H9 (cell line): Measurements from ENCODE around the gene TACC2. TPM values are rescaled to one million over a fixed set of nuclear protein-coding genes. Genes with fewer than 3 reads are reported as not detected.

ENCODE experiments used
- DNase-seq: peaks from one replicate; pipeline ENCODE4 v3.0.0-alpha.2; 2017
- H2AFZ ChIP-seq: one replicate; pipeline ENCODE4 v1.6.1; 2013; ENCODE audit warnings: mild to moderate bottlenecking, low read length, control low read depth, moderate library complexity
- H2AK5ac ChIP-seq: 2 replicates; pipeline ENCODE4 v1.6.1; 2013; ENCODE audit warnings: low read length, control low read depth, mixed read lengths; ENCODE audit not compliant: insufficient read length
- H2BK120ac ChIP-seq: one replicate; pipeline ENCODE4 v1.6.1; 2013; ENCODE audit warnings: low read depth, mild to moderate bottlenecking, low read length, control low read depth, inconsistent platforms; ENCODE audit not compliant: poor library complexity, severe bottlenecking
- H2BK12ac ChIP-seq: 2 replicates; pipeline ENCODE4 v1.6.1; 2013; ENCODE audit warnings: low read length, control low read depth, mixed read lengths, low read depth; ENCODE audit not compliant: insufficient read length
- H2BK15ac ChIP-seq: 2 replicates; pipeline ENCODE4 v1.6.1; 2013; ENCODE audit warnings: low read depth, low read length, control low read depth
- H2BK20ac ChIP-seq: one replicate; pipeline ENCODE4 v1.6.1; 2013; ENCODE audit warnings: low read depth, mild to moderate bottlenecking, low read length, control low read depth, inconsistent platforms; ENCODE audit not compliant: poor library complexity, severe bottlenecking
- H2BK5ac ChIP-seq: 2 replicates; pipeline ENCODE4 v1.6.1; 2013; ENCODE audit warnings: low read length, control low read depth, mixed read lengths; ENCODE audit not compliant: insufficient read length
- H3K14ac ChIP-seq: 2 replicates; pipeline ENCODE4 v1.6.1; 2013; ENCODE audit warnings: low read length, control low read depth; ENCODE audit not compliant: insufficient read depth
- H3K18ac ChIP-seq: 2 replicates; pipeline ENCODE4 v1.6.1; 2013; ENCODE audit warnings: low read depth, mild to moderate bottlenecking, mixed read lengths, low read length, control low read depth; ENCODE audit not compliant: insufficient read length
- H3K23ac ChIP-seq: 2 replicates; pipeline ENCODE4 v1.6.1; 2013; ENCODE audit warnings: low read length, control low read depth, mixed read lengths, low read depth; ENCODE audit not compliant: insufficient read length
- H3K23me2 ChIP-seq: 2 replicates; pipeline ENCODE4 v1.6.1; 2013; ENCODE audit warnings: low read depth, mild to moderate bottlenecking, mixed read lengths, low read length, control low read depth; ENCODE audit not compliant: insufficient read length, poor library complexity, severe bottlenecking
- H3K27ac ChIP-seq: 2 replicates; pipeline ENCODE4 v1.5.1; 2013; ENCODE audit warnings: low read length, control low read depth, mixed read lengths, low read depth; ENCODE audit not compliant: insufficient read length
- H3K27me3 ChIP-seq: 2 replicates; pipeline ENCODE4 v1.6.1; 2013; ENCODE audit warnings: low read length, control low read depth, inconsistent platforms; ENCODE audit not compliant: insufficient read depth
- H3K4ac ChIP-seq: 2 replicates; pipeline ENCODE4 v1.6.1; 2013; ENCODE audit warnings: low read depth, mild to moderate bottlenecking, control low read depth, inconsistent platforms, low read length, moderate library complexity
- H3K4me1 ChIP-seq: 2 replicates; pipeline ENCODE4 v1.6.1; 2013; ENCODE audit warnings: low read length, control low read depth, inconsistent platforms; ENCODE audit not compliant: insufficient read depth
- H3K4me2 ChIP-seq: 2 replicates; pipeline ENCODE4 v1.6.1; 2013; ENCODE audit warnings: low read length, control low read depth, mixed read lengths; ENCODE audit not compliant: insufficient read length, insufficient read depth
- H3K56ac ChIP-seq: 2 replicates; pipeline ENCODE4 v1.6.1; 2013; ENCODE audit warnings: low read depth, mild to moderate bottlenecking, mixed read lengths, low read length, control low read depth; ENCODE audit not compliant: insufficient read length
- H3K79me1 ChIP-seq: 2 replicates; pipeline ENCODE4 v1.6.1; 2013; ENCODE audit warnings: low read depth, mild to moderate bottlenecking, moderate library complexity, low read length, control low read depth, inconsistent platforms; ENCODE audit not compliant: insufficient read depth, poor library complexity, severe bottlenecking
- H3K79me2 ChIP-seq: 2 replicates; pipeline ENCODE4 v1.6.1; 2013; ENCODE audit warnings: low read length, control low read depth, inconsistent platforms; ENCODE audit not compliant: insufficient read depth
- H3K9ac ChIP-seq: 2 replicates; pipeline ENCODE4 v1.6.1; 2013; ENCODE audit warnings: low read length, control low read depth, mixed read lengths; ENCODE audit not compliant: insufficient read length; ENCODE audit errors: extremely low read depth
- H3K9me3 ChIP-seq: one replicate; pipeline ENCODE4 v1.6.1; 2013; ENCODE audit warnings: low read depth, low read length, inconsistent platforms; ENCODE audit not compliant: control insufficient read depth
- H3T11ph ChIP-seq: one replicate; pipeline ENCODE4 v1.6.1; 2013; ENCODE audit warnings: mild to moderate bottlenecking, low read length, control low read depth, inconsistent platforms
- H4K20me1 ChIP-seq: one replicate; pipeline ENCODE4 v1.6.1; 2013; ENCODE audit not compliant: control insufficient read depth, insufficient read length, insufficient read depth
- H4K5ac ChIP-seq: 2 replicates; pipeline ENCODE4 v1.6.1; 2013; ENCODE audit warnings: low read depth, mild to moderate bottlenecking, mixed read lengths, low read length, control low read depth; ENCODE audit not compliant: insufficient read length
- H4K8ac ChIP-seq: replicated peaks from 2 replicates; pipeline ENCODE4 v1.6.1; 2013; ENCODE audit warnings: low read length, control low read depth, mixed read lengths, low read depth; ENCODE audit not compliant: insufficient read length
- H4K91ac ChIP-seq: 2 replicates; pipeline ENCODE4 v1.6.1; 2013; ENCODE audit warnings: low read depth, mild to moderate bottlenecking, moderate library complexity, mixed read lengths, low read length, control low read depth; ENCODE audit not compliant: insufficient read length
- H3K27ac Mint-ChIP-seq, 3 experiments: 2 replicates in 2 of 3; 3 replicates in 1 of 3; pipeline ENCODE4 v1.8.0; 2020 to 2021; ENCODE audit warnings: mixed read lengths in 3 of 3, mild to moderate bottlenecking in 1 of 3, moderate library complexity in 1 of 3
- H3K27me3 Mint-ChIP-seq: 2 replicates; pipeline ENCODE4 v1.8.0; 2021; ENCODE audit warnings: low read depth, mild to moderate bottlenecking, moderate library complexity, mixed read lengths
- H3K36me3 Mint-ChIP-seq, 3 experiments: 2 replicates in 2 of 3; 3 replicates in 1 of 3; pipeline ENCODE4 v1.8.0; 2020 to 2021; ENCODE audit warnings: low read depth in 3 of 3, mixed read lengths in 3 of 3; ENCODE audit not compliant: insufficient read depth in 1 of 3
- H3K4me1 Mint-ChIP-seq, 2 experiments: 2 replicates each; pipeline ENCODE4 v1.8.0; 2020; ENCODE audit warnings: mixed read lengths in 2 of 2
- H3K4me3 Mint-ChIP-seq, 2 experiments: 2 replicates in 1 of 2; 3 replicates in 1 of 2; pipeline ENCODE4 v1.8.0; 2020 to 2021; ENCODE audit warnings: mild to moderate bottlenecking in 2 of 2, mixed read lengths in 2 of 2, moderate library complexity in 1 of 2
- H3K9me3 Mint-ChIP-seq, 2 experiments: 2 replicates in 1 of 2; 3 replicates in 1 of 2; pipeline ENCODE4 v1.8.0; 2020; ENCODE audit warnings: mild to moderate bottlenecking in 2 of 2, mixed read lengths in 2 of 2, moderate library complexity in 1 of 2
- CTCF ChIP-seq: fragments of 200-600 bp; sonication (generic); conservative IDR thresholded peaks from 3 replicates; pipeline ENCODE4 v1.8.0; 2021; ENCODE audit warnings: antibody characterized with exemption, mild to moderate bottlenecking
- WGBS: extraction: QIAGEN DNeasy Blood & Tissue Kit; methylation state at CpG from one replicate; pipeline ENCODE4 v1.1.7; 2013; ENCODE audit warnings: missing lambda C conversion rate, low lambda C conversion rate, mixed read lengths; ENCODE audit not compliant: insufficient read length; ENCODE audit errors: extremely low coverage; 5-methylcytosine and 5-hydroxymethylcytosine counted together
- total RNA-seq: library from RNA; stranded (reverse); gene quantifications from 2 replicates; pipeline ENCODE4 v1.2.1, GENCODE V29; 2021

Gene TACC2
- total RNA-seq, 1 experiment from 2014 or later: 58.1 TPM

GRCh38 chr10:122140461-122140902 lies 151.5 kb downstream of the TACC2 start:
- Histone ChIP-seq H3K79me1 (no peaks in the 10 kb centered on the region), H3K9ac (no peak overlapping the region), H3K4me2 (no peak overlapping the region), H2BK12ac (no peak overlapping the region), H4K5ac (no peak overlapping the region), H4K91ac (no peak overlapping the region), H3K23ac (no peak overlapping the region), H3K23me2 (no peaks in the 10 kb centered on the region), H3K9me3 (no peaks in the 10 kb centered on the region), H2BK20ac (no peak overlapping the region), H3K56ac (no peak overlapping the region), H3K4ac (no peak overlapping the region), H3K27ac (no peak overlapping the region), H3K27me3 (no peaks in the 10 kb centered on the region), H3K14ac (0 out of 2 replicates have a peak overlapping the region, but pooled peaks have one; percentile 22), H2AFZ (no peak overlapping the region), H2AK5ac (no peak overlapping the region), H2BK5ac (no peak overlapping the region), H4K20me1 (no peaks in the 10 kb centered on the region), H3K79me2 (no peaks in the 10 kb centered on the region), H2BK120ac (no peak overlapping the region), H3K4me1 (peaks cover 3% of the 10 kb centered on the region; the same call in 1 of the 2 replicates), H3K18ac (no peak overlapping the region), H4K8ac (no peak overlapping the region), H2BK15ac (no peak overlapping the region), H3T11ph (no peak overlapping the region)
- no peak for TF ChIP-seq CTCF
- no peaks in the 10 kb centered on the region for H3K27me3 Mint-ChIP-seq
- peaks cover 12% of the 10 kb centered on the region in 2 experiments for H3K9me3 Mint-ChIP-seq
- no peak overlapping the region for H3K4me3 Mint-ChIP-seq
- H3K4me1 Mint-ChIP-seq: peaks cover 19% of the 10 kb centered on the region in 2 experiments
- DNase-seq: no peak
- H3K27ac Mint-ChIP-seq: peak overlapping the region; percentile 19 to 81 (median 71); a peak in 4 of 7 replicates
- WGBS: no CpG with 5 or more reads among the region's 9 CpGs
- peaks cover 13 to 28% (median 22%) of the 10 kb centered on the region in 3 experiments for H3K36me3 Mint-ChIP-seq
